Measurements from ENCODE around the gene CTRB2.
"Not testable (repeated sequence)": the region's sequence is repeated elsewhere in the genome, so short reads cannot be mapped to it uniquely, and the experiment has no call there.

The CTRB2 gene

GRCh38 chr16:75206749-75207451 lies at the start of gene CTRB2:
Gene CTRB2, minus strand, starts transcription at chr16:75207161. Its CDS starts 20 bp downstream, at chr16:75207141.
- no peak for DNase-seq

DNA sequence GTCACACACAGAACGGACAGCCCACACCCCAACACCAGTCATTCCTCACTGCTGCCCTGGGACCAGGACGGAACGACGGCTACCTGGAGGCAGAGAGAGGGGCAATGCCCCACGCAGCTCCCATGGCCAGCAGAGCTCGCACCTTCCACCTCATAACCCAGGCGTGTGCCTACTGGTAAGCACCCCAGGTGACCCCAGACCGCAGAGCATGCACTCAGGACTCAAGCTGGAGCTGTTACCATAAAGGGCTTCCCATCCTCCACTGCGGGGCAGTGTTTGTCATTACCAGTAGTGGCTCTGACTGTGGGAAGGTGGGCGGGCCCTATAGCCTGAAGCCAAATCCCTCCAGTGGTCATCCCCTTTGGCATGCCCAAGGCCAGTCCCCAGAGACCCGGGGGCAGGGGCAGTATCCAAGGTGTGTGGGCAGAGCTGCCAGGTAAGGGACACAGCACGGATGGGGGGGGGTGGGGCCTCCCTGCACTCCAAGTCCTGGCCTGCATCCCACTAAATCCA lies 49.2 kb upstream of the CTRB2 start:
- DNase-seq, result no peak

DNA sequence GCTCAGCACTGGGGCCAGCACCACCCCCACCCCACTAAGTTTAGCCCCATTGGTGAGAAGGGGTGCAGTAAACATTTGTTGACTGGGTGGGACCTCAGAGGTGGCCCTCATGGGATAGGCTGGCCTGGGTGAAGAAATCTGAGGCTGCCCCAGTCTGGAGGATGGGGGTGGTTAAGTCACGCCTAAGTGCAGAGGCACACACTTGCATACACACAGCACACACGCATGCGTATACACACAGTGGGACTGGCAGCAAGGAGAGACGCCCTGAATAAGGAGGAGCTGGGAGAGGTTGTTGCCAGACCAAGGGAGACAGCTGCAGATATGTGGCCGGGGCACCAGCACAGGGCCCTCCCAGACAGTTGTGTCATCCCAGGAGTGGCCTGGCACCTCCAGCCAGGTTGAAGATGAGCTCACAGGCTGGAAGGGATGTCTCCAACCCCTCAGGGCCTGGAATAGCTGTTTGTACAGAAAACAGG lies 47.4 kb upstream of the CTRB2 start:
- no peak for DNase-seq

DNA sequence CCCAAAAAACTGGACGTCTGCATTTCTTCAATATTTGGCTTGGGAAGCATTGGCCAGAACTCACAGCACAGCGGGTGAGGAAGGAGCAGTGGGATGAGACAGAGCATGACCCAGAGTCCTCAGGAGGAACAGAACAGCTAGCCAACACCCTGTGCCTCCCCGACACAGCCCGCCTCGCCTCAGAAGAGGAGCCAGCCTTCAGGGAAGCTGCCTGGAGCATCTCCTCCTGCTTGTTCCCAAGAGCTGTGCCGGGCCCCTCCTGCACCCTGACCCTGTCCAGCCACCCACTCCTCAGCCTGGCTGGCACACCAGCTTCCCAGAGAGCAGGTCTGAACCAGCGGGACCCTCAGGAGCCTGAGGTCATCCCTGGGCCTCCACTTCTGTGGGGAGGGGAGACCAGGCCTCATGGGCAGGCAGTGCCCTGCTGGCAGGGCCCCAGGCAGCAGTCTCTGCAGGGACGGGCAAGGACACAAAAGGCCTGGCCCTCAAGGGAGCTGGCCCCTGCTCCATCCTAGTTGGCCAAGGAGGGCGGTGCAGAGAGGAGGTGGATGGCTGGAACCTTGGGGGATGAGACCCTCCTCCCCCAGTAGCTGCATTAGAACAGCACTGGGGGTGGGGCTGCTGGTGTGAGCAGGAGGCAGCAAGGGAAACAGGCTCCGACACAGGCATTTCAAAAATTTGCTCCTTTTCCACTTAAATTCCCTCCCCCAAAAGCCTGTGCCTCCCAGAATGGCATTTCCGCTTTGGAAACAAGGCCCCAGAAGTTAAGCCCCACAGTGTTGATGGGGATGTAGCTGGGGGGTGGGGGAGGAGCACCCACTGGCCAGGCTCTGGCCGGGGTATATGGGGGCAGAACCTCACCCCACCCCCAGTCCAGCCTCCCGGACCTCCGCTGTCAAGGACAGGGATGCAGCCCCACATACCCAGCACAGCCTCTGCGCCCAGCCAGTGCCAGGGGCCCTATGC lies 46.3 kb upstream of the CTRB2 start:
- DNase-seq, result no peak

- DNase-seq, result no peak
Observed at GRCh38 chr16:75252049-75252864, 45.3 kb upstream of the CTRB2 start.

GRCh38 chr16:75251280-75252048 lies 44.5 kb upstream of the CTRB2 start, which contains the start of gene BCAR1:
Gene BCAR1, minus strand, starts transcription at chr16:75251624. Its CDS starts 142 bp downstream, at chr16:75251482.
- DNase-seq, result no peak

GRCh38 chr16:75250809-75251279 lies 43.9 kb upstream of the CTRB2 start:
- DNase-seq, result no peak

DNA sequence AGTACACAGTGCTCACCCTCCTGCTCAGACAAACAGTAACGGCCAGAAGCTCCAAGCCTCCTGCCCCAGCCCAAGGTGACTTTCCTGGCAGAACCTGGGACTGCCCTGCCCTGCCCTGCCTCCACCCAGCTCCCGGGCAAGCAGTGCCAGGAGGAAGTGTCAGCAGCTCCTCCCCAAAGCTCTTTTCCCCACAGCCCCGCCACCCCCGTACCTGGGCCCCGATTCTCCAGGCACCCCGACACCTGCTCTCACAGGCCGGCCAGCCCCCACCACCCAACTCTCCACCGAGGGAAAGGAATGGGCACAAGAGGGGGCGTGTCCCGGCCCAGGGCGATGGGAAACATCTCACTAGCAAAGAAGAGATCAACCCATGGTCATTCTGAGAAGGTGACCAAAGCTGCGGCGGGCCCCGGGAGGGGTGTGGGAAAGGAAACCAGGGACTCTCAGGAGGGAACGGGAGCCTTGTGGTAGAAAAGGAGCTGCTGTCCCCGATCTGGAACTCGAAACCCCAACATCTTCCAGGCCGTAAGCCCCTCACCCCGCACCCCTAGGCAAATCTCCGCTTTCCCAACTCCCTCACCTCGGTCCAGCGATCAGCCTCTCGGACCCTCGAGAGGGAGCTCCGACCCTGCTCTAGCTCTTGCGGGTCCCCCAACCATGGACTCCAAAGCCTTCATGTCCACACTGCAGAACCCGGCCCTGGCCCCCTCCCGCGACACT lies 43.3 kb upstream of the CTRB2 start:
- no peak for DNase-seq

GRCh38 chr16:75249441-75249840 lies 42.5 kb upstream of the CTRB2 start:
- DNase-seq, result no peak

DNA sequence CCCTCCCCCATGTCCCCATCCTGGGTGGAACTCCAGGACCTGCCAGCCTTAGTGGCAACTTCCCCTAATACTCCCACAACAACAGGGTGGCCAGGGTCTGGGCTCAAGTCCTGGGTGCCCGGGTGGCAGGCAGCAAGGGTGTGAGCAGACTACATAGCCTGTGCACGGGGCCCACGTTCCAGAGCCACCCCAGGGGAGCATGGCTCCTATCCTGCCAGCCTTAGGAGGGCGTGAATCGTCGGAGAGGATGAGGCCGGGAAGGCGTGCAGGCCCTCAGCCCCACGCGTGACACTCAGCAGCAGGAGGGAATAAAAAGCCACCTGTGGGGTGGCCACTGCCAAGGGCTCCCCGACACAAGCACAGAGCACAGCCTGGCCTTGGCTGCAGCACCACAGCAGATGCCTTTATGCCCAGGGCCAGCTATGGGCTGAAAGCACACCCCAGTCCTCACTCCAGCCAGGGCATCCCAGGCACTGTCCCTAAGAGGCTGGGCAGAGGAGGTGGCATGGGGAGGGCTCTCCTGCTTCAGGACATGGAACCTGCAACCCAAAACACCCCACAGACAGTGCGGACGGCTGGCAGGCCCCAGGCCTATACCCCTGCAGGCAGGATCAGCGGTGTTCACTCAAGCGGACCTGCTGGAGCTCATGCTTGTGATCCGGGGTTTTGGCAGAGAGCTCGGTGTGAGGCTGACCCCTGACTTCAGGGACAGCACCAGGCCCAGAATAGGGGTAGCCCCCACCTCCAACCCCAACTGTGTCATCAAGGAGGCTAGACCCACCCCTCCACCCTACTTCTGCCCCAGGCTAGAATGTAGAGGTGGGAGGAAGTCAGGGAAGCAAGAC lies 41.8 kb upstream of the CTRB2 start:
- no peak for DNase-seq

DNA sequence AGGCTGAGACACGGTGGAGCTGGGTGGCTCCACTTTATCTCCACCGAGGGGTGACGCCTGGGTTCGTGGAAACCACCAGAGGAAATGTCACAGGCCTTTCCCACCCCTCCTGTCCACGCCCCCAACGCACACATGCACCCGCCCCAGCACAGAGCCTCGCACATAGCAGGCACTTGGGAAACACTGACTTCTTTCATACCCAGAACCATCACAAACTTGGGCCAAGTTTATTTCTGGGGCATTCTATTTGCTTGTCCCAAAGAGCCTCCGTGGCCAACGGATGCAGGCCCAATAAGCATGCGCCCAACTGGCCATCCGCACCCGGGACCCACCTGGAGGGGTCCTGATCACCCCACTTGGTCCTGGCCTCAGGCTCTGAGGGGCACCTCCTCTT lies 41.2 kb upstream of the CTRB2 start:
- no peak for DNase-seq

DNA sequence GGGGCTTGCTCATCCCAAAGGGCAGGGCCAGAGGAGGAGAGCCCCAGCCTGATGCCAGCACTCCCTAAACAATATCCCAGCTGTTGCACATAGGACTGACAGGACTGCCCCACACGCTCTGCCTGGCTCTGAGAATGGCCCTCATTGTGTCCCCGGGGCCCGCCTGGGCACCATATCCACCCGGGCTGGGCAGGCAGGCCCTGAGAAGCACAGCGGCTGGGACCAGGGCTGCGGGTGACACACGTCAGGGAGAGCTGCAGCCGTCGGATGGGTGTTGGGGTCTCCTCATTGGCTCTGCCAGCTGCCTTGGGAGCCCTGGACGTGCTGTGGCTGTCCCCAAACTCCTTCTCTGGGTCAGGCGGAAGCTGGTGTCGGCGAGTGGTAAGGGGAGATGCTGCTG lies 40.3 kb upstream of the CTRB2 start:
- DNase-seq, result no peak

- no peak for DNase-seq
Observed at GRCh38 chr16:75246504-75247205, 39.7 kb upstream of the CTRB2 start.

GRCh38 chr16:75244844-75245758 lies 38.1 kb upstream of the CTRB2 start:
- peak; percentile 73 for DNase-seq

- DNase-seq, result peak; percentile 36
Observed at GRCh38 chr16:75244225-75244809, 37.4 kb upstream of the CTRB2 start.

DNA sequence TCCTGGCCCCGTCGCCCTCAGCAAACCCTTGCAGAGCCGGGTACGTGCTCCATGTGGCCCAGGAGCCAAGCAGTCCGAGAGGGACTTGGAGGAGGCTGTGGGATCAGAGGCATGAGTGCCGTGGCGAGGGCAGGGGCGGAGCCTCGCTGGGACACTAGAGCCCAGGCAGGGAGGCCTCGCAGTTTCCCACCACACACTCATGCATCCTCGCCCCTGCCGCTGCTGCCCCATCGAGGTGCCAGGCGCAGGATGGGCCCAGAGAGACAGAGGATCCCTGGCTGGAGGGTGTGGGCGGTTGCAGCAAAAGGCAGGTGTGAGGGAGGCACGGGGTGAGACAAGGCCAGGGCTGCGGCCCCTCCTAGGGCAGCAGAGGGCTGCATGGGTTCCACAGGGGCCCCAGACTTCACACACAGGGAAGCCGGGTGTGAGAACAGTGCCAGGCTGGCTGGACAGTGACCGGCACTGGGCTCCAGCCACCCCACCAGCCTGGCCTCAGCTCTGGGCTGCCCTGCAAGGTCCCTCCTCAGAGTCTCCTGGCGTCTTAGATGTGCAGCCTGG lies 36.8 kb upstream of the CTRB2 start:
- no peak for DNase-seq

- DNase-seq, result not testable (repeated sequence)
Observed at GRCh38 chr16:75242436-75243078, 35.6 kb upstream of the CTRB2 start.
